OCI-LY7 (cell line): Measurements from ENCODE around the gene LACTB.

Experiments
- EZH2phosphoT487 ChIP-seq: fragments of 200-600 bp; sonication (generic); IDR thresholded peaks from 2 replicates; pipeline ENCODE4 v1.6.1; 2018; ENCODE audit warnings: low read depth, borderline replicate concordance, mild to moderate bottlenecking, mixed run types, antibody characterized with exemption, low read length, moderate library complexity, mixed read lengths
- TF ChIP-seq, protein P1 (sequence below): fragments of 200-600 bp; sonication (generic); conservative IDR thresholded peaks from 2 replicates; pipeline ENCODE4 v1.5.1; 2014; ENCODE audit warnings: mild to moderate bottlenecking, antibody characterized with exemption, low read length, moderate library complexity, mixed read lengths

DNA sequence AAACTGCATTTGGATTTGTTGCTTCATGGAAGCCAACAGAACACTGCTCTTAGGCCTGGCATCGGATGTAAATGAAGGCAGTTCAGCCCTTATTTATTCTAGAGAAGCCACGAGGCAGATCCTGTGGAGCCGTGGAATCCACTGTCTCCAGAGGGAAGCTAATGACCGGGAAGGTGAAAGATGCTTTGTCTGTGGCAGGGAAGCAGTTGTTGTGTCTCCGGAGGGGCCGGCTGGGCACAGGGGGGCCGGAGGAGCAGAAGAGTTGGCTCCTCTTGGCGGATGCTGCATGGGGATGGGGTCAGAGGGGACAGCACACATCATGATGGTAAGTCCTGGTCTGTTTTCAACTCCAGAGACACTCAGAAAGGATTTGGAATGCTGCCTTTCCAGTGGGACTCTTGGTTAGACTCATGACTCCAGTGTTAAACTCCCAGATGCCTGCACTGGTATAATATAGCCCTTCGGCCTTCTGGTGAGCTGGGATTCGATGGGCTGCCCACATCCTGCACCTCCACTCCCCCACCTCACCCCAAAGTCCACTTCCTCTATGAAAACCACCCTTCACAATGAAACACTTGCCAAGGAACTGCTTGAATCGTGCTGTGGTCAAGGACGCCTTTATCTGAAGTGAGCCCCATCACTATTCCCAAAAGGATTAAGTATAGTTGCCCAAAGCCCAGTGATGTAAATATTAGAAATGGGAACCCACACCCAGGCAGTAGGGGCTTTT, 45.5 kb upstream of the LACTB start:
- TF ChIP-seq, protein P1, sequence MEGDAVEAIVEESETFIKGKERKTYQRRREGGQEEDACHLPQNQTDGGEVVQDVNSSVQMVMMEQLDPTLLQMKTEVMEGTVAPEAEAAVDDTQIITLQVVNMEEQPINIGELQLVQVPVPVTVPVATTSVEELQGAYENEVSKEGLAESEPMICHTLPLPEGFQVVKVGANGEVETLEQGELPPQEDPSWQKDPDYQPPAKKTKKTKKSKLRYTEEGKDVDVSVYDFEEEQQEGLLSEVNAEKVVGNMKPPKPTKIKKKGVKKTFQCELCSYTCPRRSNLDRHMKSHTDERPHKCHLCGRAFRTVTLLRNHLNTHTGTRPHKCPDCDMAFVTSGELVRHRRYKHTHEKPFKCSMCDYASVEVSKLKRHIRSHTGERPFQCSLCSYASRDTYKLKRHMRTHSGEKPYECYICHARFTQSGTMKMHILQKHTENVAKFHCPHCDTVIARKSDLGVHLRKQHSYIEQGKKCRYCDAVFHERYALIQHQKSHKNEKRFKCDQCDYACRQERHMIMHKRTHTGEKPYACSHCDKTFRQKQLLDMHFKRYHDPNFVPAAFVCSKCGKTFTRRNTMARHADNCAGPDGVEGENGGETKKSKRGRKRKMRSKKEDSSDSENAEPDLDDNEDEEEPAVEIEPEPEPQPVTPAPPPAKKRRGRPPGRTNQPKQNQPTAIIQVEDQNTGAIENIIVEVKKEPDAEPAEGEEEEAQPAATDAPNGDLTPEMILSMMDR: no peak
- no peak for TF ChIP-seq EZH2phosphoT487
